Right lobe of liver (tissue), 6 donors: ENCODE data around the gene MYO5A. TPM values are rescaled to one million over a fixed set of nuclear protein-coding genes. Genes with fewer than 3 reads are reported as not detected.
"Not testable (repeated sequence)": the region's sequence is repeated elsewhere in the genome, so short reads cannot be mapped to it uniquely, and the experiment has no call there.

Experiments used
- ATAC-seq, 4 donors: fragments of 200-7000 bp; cut with Tn5 transposase; one replicate each; pipeline ENCODE4 v1.9.1; 2020; ENCODE audit warnings: mild to moderate bottlenecking in 4 of 4, moderate library complexity in 4 of 4
- DNase-seq, 3 donors: peaks; one replicate each; pipeline ENCODE4 v3.0.0-alpha.2; 2020
- H3K27ac ChIP-seq, 3 donors: fragments of 200-600 bp; one replicate each; pipeline ENCODE4 v1.8.0; 2022
- H3K27me3 ChIP-seq, 2 donors: fragments of 200-600 bp; one replicate each; pipeline ENCODE4 v1.8.0; 2022
- H3K36me3 ChIP-seq, 4 donors: fragments of 200-600 bp; sonication (generic) in 1 of 4; one replicate each; pipeline versions ENCODE4 v1.5.1 to v1.8.0; 2017 to 2022; ENCODE audit warnings: control low read depth in 1 of 4
- H3K4me1 ChIP-seq, 4 donors: fragments of 200-600 bp; sonication (generic) in 1 of 4; one replicate each; pipeline versions ENCODE4 v1.5.1 to v1.8.0; 2017 to 2022; ENCODE audit warnings: control low read depth in 1 of 4
- H3K4me3 ChIP-seq, 3 donors: fragments of 200-600 bp; one replicate each; pipeline ENCODE4 v1.8.0; 2022
- H3K9me3 ChIP-seq, 4 donors: fragments of 200-600 bp; sonication (generic) in 1 of 4; one replicate each; pipeline versions ENCODE4 v1.5.1 to v1.8.0; 2017 to 2022; ENCODE audit warnings: control low read depth in 1 of 4
- CTCF ChIP-seq, 4 donors: fragments of 200-600 bp in 3 of 4; fragments of 450-650 bp in 1 of 4; IDR thresholded peaks; one replicate each; pipeline versions ENCODE4 v1.5.1 to v1.8.0; 2016 to 2022; ENCODE audit warnings: antibody characterized with exemption in 4 of 4, mild to moderate bottlenecking in 2 of 4
- POLR2A ChIP-seq: fragments of 450-650 bp; IDR thresholded peaks from one replicate; pipeline ENCODE4 v1.6.1; 2017; ENCODE audit warnings: antibody characterized with exemption, mild to moderate bottlenecking
- WGBS: methylation state at CpG from one replicate; pipeline ENCODE4 v1.1.6; 2018; ENCODE audit warnings: low coverage, low lambda C conversion rate; ENCODE audit not compliant: insufficient coverage; ENCODE audit errors: missing lambda C conversion rate; 5-methylcytosine and 5-hydroxymethylcytosine counted together
- intact Hi-C, 2 donors: fragments of 100-400 bp; cut with DNase I; formaldehyde crosslinking; loops; one replicate each; pipeline versions ENCODE4 v1.11.2 to v1.14.1; 2022
- long read RNA-seq: library from polyadenylated mRNA; unstranded; transcript quantifications from one replicate; pipeline ENCODE4 v2.0.0, GENCODE V29; 2019
- total RNA-seq, 6 experiments: library from RNA; depleted of rRNA in 2 of 6; stranded (reverse); fragments of >200 nt in 2 of 6; fragmentation: NEBNext Ultra II Directional in 3 of 6; extraction: Animal tissue kit (Norgen Biotek cat#: 25700) in 3 of 6; gene quantifications; one replicate each; pipeline versions ENCODE4 v1.1.0 to v1.2.4, GENCODE V29; 2016 to 2023
- donor health status: DM: no; HTN: yes; CAD: no.
- donor health status: DM: no; HTN: no; CAD: no.
- donor health status: DM: no; HTN: no; CAD: no.
- donor health status: DM: no; HTN: yes; CAD: no.
- donor health status: DM: no; HTN: yes; CAD: no.

MYO5A gene
- 10 to 100 TPM in 2 of 6 experiments, 1 to 10 TPM in 4; 3.2 to 13.3 (median 5.0) TPM for total RNA-seq
- long read RNA-seq, partial matches to known transcripts: 0 of 1 reads
- long read RNA-seq, other reads (novel, unspliced or antisense): 1 of 1 reads

GRCh38 chr15:52528564-52529340 is at the start of gene MYO5A:
Gene MYO5A (minus strand): TSS chr15:52528880. CDS start chr15:52528806, 74 bp downstream.
- intact Hi-C loops: no loop called here
- H3K36me3 ChIP-seq: no peaks in the 10 kb centered on the region
- no CpG with 5 or more reads among the region's 103 CpGs for WGBS
- DNase-seq (peak; percentile 69 to 77 (median 75)), ATAC-seq (peak; percentile 86 to 90 (median 89))
- TF ChIP-seq POLR2A (peak; percentile 25), CTCF (IDR thresholded peaks at IDR 0.05) (peak in 3 of 4 donors; percentile 3 to 48 (median 4))
- H3K9me3 ChIP-seq: no peaks in the 10 kb centered on the region
- peak within 1 kb of the TSS; percentile 65 to 83 (median 68) for H3K4me3 ChIP-seq
- peak within 1 kb of the TSS in 2 of 3 donors; percentile 24 to 29 for H3K27ac ChIP-seq
- H3K4me1 ChIP-seq: peaks cover 0 to 17% (median 3%) of the 10 kb centered on the region in 4 donors
- no peaks in the 10 kb centered on the region for H3K27me3 ChIP-seq

GRCh38 chr15:52576692-52577091 is 48.0 kb upstream of the MYO5A start:
- intact Hi-C loops: no loop called here
- ATAC-seq (no peak), DNase-seq (no peak)
- TF ChIP-seq POLR2A: no peak
- TF ChIP-seq CTCF (IDR thresholded peaks at IDR 0.05): no peak
- Histone ChIP-seq H3K4me3 (no peak overlapping the region), H3K36me3 (peaks cover 0 to 7% (median 2%) of the 10 kb centered on the region in 4 donors), H3K27ac (no peak overlapping the region), H3K9me3 (no peaks in the 10 kb centered on the region), H3K4me1 (no peaks in the 10 kb centered on the region), H3K27me3 (no peaks in the 10 kb centered on the region)
- WGBS: 93% methylated on average over 2 of the region's 2 CpGs

- intact Hi-C loops, H3K4me1 ChIP-seq, ATAC-seq, DNase-seq, H3K9me3 ChIP-seq, H3K27me3 ChIP-seq, H3K27ac ChIP-seq, H3K4me3 ChIP-seq, H3K36me3 ChIP-seq: not testable (repeated sequence)
- WGBS: 68% methylated on average over 3 of the region's 7 CpGs
Measured at GRCh38 chr15:52575573-52575972, 46.9 kb upstream of the MYO5A start.

- no peak for DNase-seq
- intact Hi-C loops: no loop called here
Measured at GRCh38 chr15:52575072-52575471, 46.4 kb upstream of the MYO5A start.

GRCh38 chr15:52574623-52575022 is 45.9 kb upstream of the MYO5A start:
- H3K4me3 ChIP-seq, DNase-seq, H3K27ac ChIP-seq, H3K9me3 ChIP-seq, H3K27me3 ChIP-seq, H3K4me1 ChIP-seq, H3K36me3 ChIP-seq, intact Hi-C loops: not testable (repeated sequence)
- peak; percentile 42 to 89 (median 73) for ATAC-seq
- WGBS: 60% methylated on average over 2 of the region's 3 CpGs

More at GRCh38 chr15:52575072-52575471, 46.4 kb upstream of the MYO5A start:
- Histone ChIP-seq H3K36me3 (no peaks in the 10 kb centered on the region), H3K9me3 (no peaks in the 10 kb centered on the region), H3K4me3 (no peak overlapping the region), H3K4me1 (no peaks in the 10 kb centered on the region), H3K27ac (no peak overlapping the region), H3K27me3 (no peaks in the 10 kb centered on the region)
- whole genome bisulfite sequencing: 84% methylated on average over 2 of the region's 2 CpGs
- TF ChIP-seq CTCF (IDR thresholded peaks at IDR 0.05): no peak
- TF ChIP-seq POLR2A: no peak
- no peak for ATAC-seq
